Endothelial cell of umbilical vein (primary cell): ENCODE measurements around the gene LRRC8C. TPM values are rescaled to one million over a fixed set of nuclear protein-coding genes. Genes with fewer than 3 reads are reported as not detected.

ENCODE experiments used
- BruUV-seq: library from RNA; stranded (reverse); fragments of 400-500 nt; replicated peaks from 2 replicates; lab custom pipeline; 2021; lab: Mats Ljungman, UMichigan
- CTCF ChIA-PET: fragments of 300-600, 350-600 bp; sonication (Branson Sonifier 250); formaldehyde crosslinking; loops from one replicate; lab custom pipeline; 2021; ENCODE audit warnings: antibody characterized with exemption, inconsistent platforms; lab: Charles Lee
- POLR2A ChIA-PET: fragments of 300-600, 350-600 bp; sonication (Branson Sonifier 250); formaldehyde crosslinking; loops from one replicate; lab custom pipeline; 2021; ENCODE audit warnings: antibody characterized with exemption, inconsistent platforms; lab: Charles Lee
- DNase-seq: peaks from one replicate; pipeline ENCODE4 v3.0.0-alpha.2; 2011; ENCODE audit warnings: low read depth, low spot score
- FAIRE-seq: peaks from 2 replicates; lab custom pipeline; 2011; peaks lifted over from hg19 to GRCh38; lab: Jason Lieb, UNC
- H2AFZ ChIP-seq: 2 replicates; pipeline ENCODE4 v1.6.0; 2012; ENCODE audit warnings: low read depth, low read length, control low read depth, inconsistent platforms
- H3K27ac ChIP-seq: 2 replicates; pipeline ENCODE4 v1.5.1; 2011; ENCODE audit warnings: low read depth, mild to moderate bottlenecking, control low read depth, low read length, moderate library complexity; ENCODE audit not compliant: insufficient read depth
- H3K27me3 ChIP-seq, 2 experiments: 2 replicates each; pipeline versions ENCODE4 v1.6.0 to v1.6.1; 2011; ENCODE audit warnings: low read length in 2 of 2, mixed read lengths in 1 of 2; ENCODE audit not compliant: control insufficient read depth in 2 of 2, insufficient read depth in 2 of 2
- H3K36me3 ChIP-seq, 2 experiments: 2 replicates in 1 of 2; 3 replicates in 1 of 2; pipeline ENCODE4 v1.5.1; 2011; ENCODE audit warnings: low read length in 2 of 2, mild to moderate bottlenecking in 1 of 2, moderate library complexity in 1 of 2; ENCODE audit not compliant: control insufficient read depth in 2 of 2, insufficient read depth in 2 of 2; ENCODE audit errors: extremely low read depth in 1 of 2
- H3K4me1 ChIP-seq: 3 replicates; pipeline ENCODE4 v1.5.1; 2011; ENCODE audit warnings: mild to moderate bottlenecking, low read length; ENCODE audit not compliant: control insufficient read depth, insufficient read depth; ENCODE audit errors: extremely low read depth
- H3K4me2 ChIP-seq: 2 replicates; pipeline ENCODE4 v1.6.1; 2011; ENCODE audit warnings: low read length, control low read depth, mixed read lengths; ENCODE audit not compliant: insufficient read depth
- H3K4me3 ChIP-seq, 3 experiments: fragments of 200-600 bp in 1 of 3; sonication (generic), shearing (Covaris generic) in 1 of 3; replicated peaks in 1 of 3; 2 replicates each; pipeline ENCODE4 v1.5.1; 2011 to 2016; ENCODE audit warnings: control low read depth in 3 of 3, low read length in 3 of 3, mild to moderate bottlenecking in 2 of 3, inconsistent platforms in 1 of 3, low read depth in 1 of 3, moderate library complexity in 1 of 3; ENCODE audit not compliant: insufficient read depth in 1 of 3
- H3K79me2 ChIP-seq: 2 replicates; pipeline ENCODE4 v1.6.0; 2012; ENCODE audit warnings: low read length, inconsistent platforms; ENCODE audit not compliant: control insufficient read depth, insufficient read depth
- H3K9ac ChIP-seq: replicated peaks from 2 replicates; pipeline ENCODE3; 2011; ENCODE audit warnings: low read length, control low read depth; ENCODE audit not compliant: insufficient read depth; ENCODE audit errors: extremely low read depth
- H3K9me1 ChIP-seq: replicated peaks from 3 replicates; pipeline ENCODE4 v1.6.0; 2011; ENCODE audit warnings: mild to moderate bottlenecking, low read length; ENCODE audit not compliant: control insufficient read depth, insufficient read depth; ENCODE audit errors: extremely low read depth
- H3K9me3 ChIP-seq: replicated peaks from 2 replicates; pipeline ENCODE4 v1.5.1; 2012; ENCODE audit warnings: low read length, inconsistent platforms; ENCODE audit not compliant: control insufficient read depth, insufficient read depth
- H4K20me1 ChIP-seq: replicated peaks from 2 replicates; pipeline ENCODE3; 2011; ENCODE audit warnings: mild to moderate bottlenecking, low read length; ENCODE audit not compliant: control insufficient read depth, insufficient read depth; ENCODE audit errors: extremely low read depth
- CTCF ChIP-seq, 2 donors: IDR thresholded peaks; 1 replicate in 1 of 2; 2 replicates in 1 of 2; pipeline ENCODE4 v1.5.1; 2011; ENCODE audit warnings: low read length in 2 of 2, mild to moderate bottlenecking in 2 of 2, moderate library complexity in 2 of 2, control low read depth in 1 of 2, inconsistent platforms in 1 of 2, low read depth in 1 of 2; ENCODE audit not compliant: insufficient read depth in 1 of 2; ENCODE audit errors: extremely low read depth in 1 of 2
- EZH2 ChIP-seq: IDR thresholded peaks from 2 replicates; pipeline ENCODE4 v1.6.1; 2012; ENCODE audit warnings: borderline replicate concordance, low read depth, mild to moderate bottlenecking, moderate library complexity, low read length, inconsistent platforms; ENCODE audit not compliant: severe bottlenecking
- FOS ChIP-seq: IDR thresholded peaks from 2 replicates; pipeline ENCODE4 v1.6.1; 2011; ENCODE audit warnings: mild to moderate bottlenecking, low read length, moderate library complexity, borderline replicate concordance; ENCODE audit not compliant: insufficient read depth
- GATA2 ChIP-seq: IDR thresholded peaks from 2 replicates; pipeline ENCODE4 v1.7.0; 2011; ENCODE audit warnings: low read depth, mild to moderate bottlenecking, moderate library complexity, mixed read lengths, low read length; ENCODE audit not compliant: insufficient read length, insufficient read depth
- JUN ChIP-seq: IDR thresholded peaks from 2 replicates; pipeline ENCODE4 v1.6.1; 2011; ENCODE audit warnings: borderline replicate concordance, low read depth; ENCODE audit not compliant: insufficient read length, insufficient read depth
- MAX ChIP-seq: IDR thresholded peaks from 2 replicates; pipeline ENCODE4 v1.6.1; 2011; ENCODE audit not compliant: insufficient read depth, insufficient read length
- MYC ChIP-seq: IDR thresholded peaks from one replicate; pipeline ENCODE4 v1.6.1; 2011; ENCODE audit warnings: mild to moderate bottlenecking, low read depth, low read length
- POLR2A ChIP-seq: IDR thresholded peaks from 2 replicates; pipeline ENCODE4 v1.6.1; 2012; ENCODE audit warnings: low read depth, mild to moderate bottlenecking, control low read depth, low read length
- POLR2AphosphoS5 ChIP-seq: IDR thresholded peaks from 2 replicates; pipeline ENCODE4 v1.6.1; 2012; ENCODE audit warnings: low read depth, mild to moderate bottlenecking, control low read depth, low read length, moderate library complexity; ENCODE audit not compliant: insufficient read depth
- dilution Hi-C: fragments of 300-500 bp; cut with MboI; formaldehyde crosslinking; loops from one replicate; pipeline ENCODE4 v1.15.0; 2019; ENCODE audit warnings: low sequenced_read_pairs; ENCODE audit not compliant: extremely low pct_ligation_motif_present
- intact Hi-C: fragments of 100-400 bp; cut with micrococcal nuclease; formaldehyde crosslinking; loops from one replicate; pipeline ENCODE4 v1.10.0; 2022
- polyA plus RNA-seq, 4 experiments: library from polyadenylated mRNA; depleted of rRNA in 3 of 4; stranded (reverse) in 3 of 4; unstranded in 1 of 4; fragments of >200 nt; gene quantifications; 2 replicates each; pipeline versions ENCODE4 v1.2.1 to v1.2.3, GENCODE V29; 2011 to 2012; ENCODE audit warnings: missing spikeins in 1 of 4
- total RNA-seq: library from RNA; stranded (reverse); gene quantifications from 2 replicates; pipeline ENCODE4 v1.2.3, GENCODE V29; 2021

Gene LRRC8C
- total and polyA plus RNA-seq, 2 donors (not counting 3 experiments of a cell fraction or from before 2014, with no cell fraction given): 33.6 to 51.5 TPM

DNA sequence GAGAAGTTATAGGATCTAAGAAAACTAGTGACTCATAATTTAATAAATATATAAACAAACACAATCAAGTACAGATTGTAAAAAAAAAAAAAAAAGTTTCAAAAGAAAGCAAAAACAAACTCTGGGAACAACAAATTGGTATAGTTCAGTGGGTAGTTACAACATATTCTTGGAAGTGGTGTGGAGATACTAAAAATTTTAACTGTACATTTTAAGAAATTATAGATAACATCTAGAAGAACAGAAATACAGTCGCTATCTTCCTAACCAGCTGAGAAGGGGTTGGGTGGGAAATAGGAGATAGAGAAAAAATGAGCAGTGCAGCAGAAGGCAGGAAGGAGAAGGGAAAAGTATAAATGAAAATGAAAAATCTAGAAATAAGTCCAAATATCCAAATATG lies 70.5 kb downstream of the LRRC8C start:
- ChIA-PET CTCF (interaction anchor here (2.2 kb wide), 1 partner anchor 59 kb away, joined by 6 read pairs; no protein-coding TSS in a partner anchor), POLR2A (no interaction called here)
- Histone ChIP-seq H2AFZ (no peak overlapping the region), H3K9ac (no peak overlapping the region), H3K4me2 (no peak overlapping the region), H3K27me3 (no peaks in the 10 kb centered on the region), H4K20me1 (no peaks in the 10 kb centered on the region), H3K9me1 (no peaks in the 10 kb centered on the region), H3K36me3 (peaks cover 2 to 4% of the 10 kb centered on the region in 2 experiments), H3K27ac (no peak overlapping the region), H3K79me2 (peaks cover 25% of the 10 kb centered on the region), H3K9me3 (no peaks in the 10 kb centered on the region), H3K4me3 (no peak overlapping the region), H3K4me1 (peaks cover 41% of the 10 kb centered on the region)
- FAIRE-seq (no peak), DNase-seq (no peak)
- dilution Hi-C loops (no loop called here), intact Hi-C loops (no loop called here)
- no TSS peak for BruUV-seq
- TF ChIP-seq JUN (no peak), POLR2AphosphoS5 (no peak), MAX (no peak), GATA2 (no peak), POLR2A (no peak), EZH2 (no peak), CTCF (IDR thresholded peaks at IDR 0.05; ENCODE audit: extremely low read depth in 1 of 2, insufficient read depth in 1 of 2, low read depth in 1 of 2, low read length in 2 of 2) (no peak), FOS (no peak), MYC (no peak)
